ENCODE data around the gene ZFPM1.

Gene ZFPM1

GRCh38 chr16:88444826-88445582 lies 8.1 kb upstream of the ZFPM1 start:
- no peak overlapping the region for H3K27ac Mint-ChIP-seq
- H3K36me3 Mint-ChIP-seq (ENCODE audit: low read depth), result no peaks in the 10 kb centered on the region
- no peaks in the 10 kb centered on the region for H3K9me3 Mint-ChIP-seq
- no peak overlapping the region for H3K4me3 Mint-ChIP-seq
- H3K27me3 Mint-ChIP-seq (ENCODE audit: low read depth), result peaks cover 8% of the 10 kb centered on the region
- H3K4me1 Mint-ChIP-seq (ENCODE audit: low read depth), result no peaks in the 10 kb centered on the region
- no peak for DNase-seq (ENCODE audit: low spot score)

GRCh38 chr16:88445583-88445960 lies 7.5 kb upstream of the ZFPM1 start:
- no peaks in the 10 kb centered on the region for H3K9me3 Mint-ChIP-seq
- H3K27ac Mint-ChIP-seq, result no peak overlapping the region
- peaks cover 8% of the 10 kb centered on the region for H3K27me3 Mint-ChIP-seq (ENCODE audit: low read depth)
- H3K36me3 Mint-ChIP-seq (ENCODE audit: low read depth), result no peaks in the 10 kb centered on the region
- H3K4me3 Mint-ChIP-seq, result no peak overlapping the region
- DNase-seq (ENCODE audit: low spot score), result no peak
- no peaks in the 10 kb centered on the region for H3K4me1 Mint-ChIP-seq (ENCODE audit: low read depth)

GRCh38 chr16:88446061-88446460 lies 7.0 kb upstream of the ZFPM1 start:
- Mint-ChIP-seq H3K27me3 (ENCODE audit: low read depth) (peaks cover 8% of the 10 kb centered on the region), H3K27ac (no peak overlapping the region), H3K4me3 (no peak overlapping the region), H3K36me3 (ENCODE audit: low read depth) (no peaks in the 10 kb centered on the region), H3K9me3 (no peaks in the 10 kb centered on the region), H3K4me1 (ENCODE audit: low read depth) (no peaks in the 10 kb centered on the region)
- DNase-seq (ENCODE audit: low spot score), result no peak

DNA sequence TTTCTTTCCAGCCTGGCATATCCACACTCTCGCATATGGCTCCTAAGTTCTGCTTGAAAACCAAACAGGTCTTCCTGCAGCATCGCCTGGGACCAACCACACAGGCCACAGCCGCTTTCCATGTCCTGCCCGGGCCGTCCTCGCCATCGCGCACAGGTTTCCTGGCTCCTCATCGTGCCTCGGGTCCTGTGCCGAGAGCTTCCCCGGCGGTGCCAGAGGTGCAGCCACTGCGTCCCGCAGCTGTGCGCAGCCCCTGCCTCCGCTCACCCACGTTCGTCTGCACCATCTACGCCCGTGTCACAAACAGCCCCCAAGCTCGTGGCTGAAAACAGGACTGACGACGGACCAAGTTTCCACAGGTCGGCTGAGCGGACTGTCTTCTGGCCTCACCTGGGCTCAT lies 6.3 kb upstream of the ZFPM1 start:
- Mint-ChIP-seq H3K27me3 (ENCODE audit: low read depth) (peaks cover 12% of the 10 kb centered on the region), H3K9me3 (no peaks in the 10 kb centered on the region), H3K27ac (no peak overlapping the region), H3K4me1 (ENCODE audit: low read depth) (no peaks in the 10 kb centered on the region), H3K36me3 (ENCODE audit: low read depth) (no peaks in the 10 kb centered on the region), H3K4me3 (no peak overlapping the region)
- DNase-seq (ENCODE audit: low spot score), result no peak

DNA sequence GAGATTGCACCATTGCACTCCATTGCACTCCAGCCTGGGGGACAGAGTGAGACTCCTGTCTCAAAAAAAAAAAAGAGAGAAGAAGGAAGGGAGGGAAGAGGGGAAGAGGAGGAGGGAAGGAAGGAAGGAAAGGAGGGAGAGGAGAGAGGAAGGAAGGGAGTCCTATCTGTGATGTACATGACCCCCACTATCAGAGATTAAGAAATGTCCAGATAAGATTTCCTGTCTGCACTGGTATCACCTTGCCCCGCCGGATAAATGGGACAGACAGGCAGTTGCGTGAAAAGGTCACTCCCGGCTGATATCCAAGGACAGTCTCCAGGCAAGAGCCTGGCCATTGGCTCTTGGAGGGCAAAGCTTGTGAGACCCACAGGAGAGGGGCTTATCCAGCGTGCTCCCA lies 5.2 kb upstream of the ZFPM1 start:
- Mint-ChIP-seq H3K4me1 (ENCODE audit: low read depth) (peaks cover 5% of the 10 kb centered on the region), H3K4me3 (no peak overlapping the region), H3K27me3 (ENCODE audit: low read depth) (peaks cover 12% of the 10 kb centered on the region), H3K9me3 (no peaks in the 10 kb centered on the region), H3K27ac (no peak overlapping the region), H3K36me3 (ENCODE audit: low read depth) (no peaks in the 10 kb centered on the region)
- DNase-seq (ENCODE audit: low spot score), result no peak

DNA sequence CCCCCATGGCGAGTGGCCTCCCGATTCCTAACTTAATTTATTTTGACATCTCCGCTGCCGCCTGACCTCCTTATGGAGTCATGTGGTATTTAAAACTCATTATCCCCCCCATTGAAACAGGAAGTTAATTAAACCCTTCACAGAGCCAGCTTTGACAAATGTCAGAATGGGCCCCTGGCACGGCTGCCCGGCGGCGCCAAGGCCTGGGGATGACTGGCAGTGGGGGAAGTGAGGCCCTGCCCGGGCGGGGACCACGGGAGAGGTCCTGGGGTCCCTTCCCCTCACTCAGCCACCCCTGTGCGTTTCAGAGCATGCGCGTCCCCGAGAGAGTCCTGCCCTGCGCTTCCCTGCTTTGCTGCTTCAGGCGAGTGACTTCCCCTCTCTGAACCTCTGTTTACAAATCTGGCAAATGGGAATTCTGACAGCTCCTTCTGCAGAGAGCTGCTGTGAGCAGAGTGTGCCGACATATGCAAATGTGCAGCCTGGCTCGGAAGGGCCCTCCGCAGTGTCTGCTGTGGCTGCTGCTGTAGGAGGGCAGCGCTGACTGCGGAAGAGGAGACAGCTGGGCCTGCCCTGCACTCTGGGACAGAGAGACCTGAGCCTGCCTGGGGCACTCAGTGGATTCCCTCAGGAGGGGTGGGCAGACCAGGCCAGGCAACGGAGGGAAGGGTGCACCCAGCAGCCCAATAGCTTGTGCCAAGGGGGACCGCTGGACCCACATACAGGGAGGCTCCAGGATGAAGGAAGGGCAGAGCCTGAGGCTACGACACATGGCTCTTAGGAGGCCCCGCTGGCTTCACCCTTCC lies 4.4 kb upstream of the ZFPM1 start:
- Mint-ChIP-seq H3K27me3 (ENCODE audit: low read depth) (peaks cover 12% of the 10 kb centered on the region), H3K27ac (no peak overlapping the region), H3K9me3 (no peaks in the 10 kb centered on the region), H3K4me1 (ENCODE audit: low read depth) (peaks cover 5% of the 10 kb centered on the region), H3K4me3 (no peak overlapping the region), H3K36me3 (ENCODE audit: low read depth) (no peaks in the 10 kb centered on the region)
- no peak for DNase-seq (ENCODE audit: low spot score)

- H3K27me3 Mint-ChIP-seq (ENCODE audit: low read depth), result peaks cover 12% of the 10 kb centered on the region
- H3K27ac Mint-ChIP-seq, result no peak overlapping the region
- no peaks in the 10 kb centered on the region for H3K36me3 Mint-ChIP-seq (ENCODE audit: low read depth)
- H3K9me3 Mint-ChIP-seq, result no peaks in the 10 kb centered on the region
- H3K4me1 Mint-ChIP-seq (ENCODE audit: low read depth), result peaks cover 5% of the 10 kb centered on the region
- no peak for DNase-seq (ENCODE audit: low spot score)
- H3K4me3 Mint-ChIP-seq, result no peak overlapping the region
Measured at GRCh38 chr16:88449267-88449561, 3.9 kb upstream of the ZFPM1 start.

- Mint-ChIP-seq H3K4me3 (peak overlapping the region; percentile 81), H3K4me1 (ENCODE audit: low read depth) (peaks cover 11% of the 10 kb centered on the region), H3K27me3 (ENCODE audit: low read depth) (peaks cover 12% of the 10 kb centered on the region), H3K27ac (peak overlapping the region; percentile 83), H3K9me3 (no peaks in the 10 kb centered on the region), H3K36me3 (ENCODE audit: low read depth) (no peaks in the 10 kb centered on the region)
- DNase-seq (ENCODE audit: low spot score), result no peak
Measured at GRCh38 chr16:88451586-88452481, 1.2 kb upstream of the ZFPM1 start.

DNA sequence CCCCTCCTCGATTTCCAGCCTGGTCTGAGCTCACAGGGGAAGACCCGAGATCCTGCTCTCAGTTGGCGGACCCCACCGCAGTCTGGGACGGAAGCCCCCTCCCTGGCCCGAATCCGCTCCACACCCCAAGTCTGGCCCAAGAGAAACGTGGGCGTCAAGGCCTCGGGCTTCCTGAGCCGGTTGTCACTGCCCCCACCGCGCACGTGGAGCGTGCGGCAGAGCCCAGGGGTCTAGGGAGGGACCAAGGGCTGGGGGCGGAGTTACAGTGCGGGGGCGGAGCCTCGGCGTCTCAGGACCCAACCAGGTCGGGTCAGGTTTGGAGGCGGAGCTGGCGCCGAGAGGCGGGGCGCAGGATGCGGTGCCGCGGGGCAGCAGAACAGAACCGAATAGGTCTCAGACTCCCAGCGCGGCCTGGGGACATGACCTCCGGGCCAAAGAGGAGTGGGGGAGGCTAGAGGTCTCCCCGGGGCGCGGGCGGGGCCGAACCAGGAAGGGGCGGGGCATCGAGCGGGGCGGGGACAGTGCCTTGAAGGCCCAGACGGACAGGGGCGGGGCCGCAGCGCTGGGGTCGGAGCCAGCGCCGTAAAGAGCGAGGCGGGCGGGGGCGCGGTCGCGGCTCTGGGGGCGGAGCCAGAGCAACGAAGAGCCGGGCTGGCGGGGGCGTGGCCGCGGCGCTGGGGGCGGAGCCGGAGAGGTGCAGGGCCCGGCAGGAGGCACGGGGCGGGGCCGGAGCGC lies 431 bp upstream of the ZFPM1 start:
- peak; percentile 97 for DNase-seq (ENCODE audit: low spot score)
- Mint-ChIP-seq H3K27me3 (ENCODE audit: low read depth) (peaks cover 8% of the 10 kb centered on the region), H3K9me3 (no peaks in the 10 kb centered on the region), H3K4me1 (ENCODE audit: low read depth) (peaks cover 11% of the 10 kb centered on the region), H3K4me3 (peak overlapping the region; percentile 81), H3K27ac (peak overlapping the region; percentile 83), H3K36me3 (ENCODE audit: low read depth) (no peaks in the 10 kb centered on the region)

DNA sequence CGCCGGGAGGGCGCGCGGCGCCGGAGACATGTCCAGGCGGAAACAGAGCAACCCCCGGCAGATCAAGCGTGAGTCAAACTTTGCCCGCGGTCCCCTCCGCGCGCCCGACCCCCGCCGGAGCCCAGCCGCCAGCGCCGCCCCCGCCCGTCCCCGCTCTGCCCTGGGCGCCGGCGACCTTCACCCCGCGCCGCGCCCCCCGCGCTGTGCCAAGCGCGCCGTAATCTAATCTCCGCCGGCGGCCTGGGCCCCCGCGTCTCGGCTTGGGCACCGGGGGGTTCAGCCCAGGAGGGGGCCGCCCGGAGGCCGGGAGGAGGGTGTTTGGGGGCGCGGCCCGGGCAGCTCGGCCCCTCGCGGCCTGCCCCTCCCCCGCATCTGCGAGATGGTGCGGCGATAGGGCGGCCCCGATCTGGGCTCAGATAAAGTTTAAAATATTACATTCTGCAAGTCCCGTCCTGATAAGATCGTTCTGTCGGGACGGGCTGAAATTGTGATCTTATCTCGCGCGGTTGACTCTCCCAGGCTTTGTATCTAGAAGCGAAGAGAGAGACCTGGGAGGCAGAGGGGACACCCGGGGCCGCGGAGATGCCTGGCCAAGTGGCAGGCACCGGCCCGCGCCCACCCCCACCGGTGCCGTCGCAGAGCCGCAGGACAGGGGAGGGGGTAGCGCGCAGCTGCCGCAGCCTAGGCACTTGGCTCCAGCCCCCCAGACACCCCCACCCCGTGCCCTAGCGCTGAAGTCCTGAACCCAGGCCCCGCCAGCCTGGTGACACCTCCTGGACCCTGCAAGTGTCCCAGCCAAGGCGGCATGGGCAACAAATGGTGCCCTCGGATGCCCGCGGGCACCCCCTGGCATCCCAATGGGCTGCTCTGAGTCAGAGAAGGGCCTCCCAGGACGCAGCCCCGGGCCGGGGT lies 787 bp downstream of the ZFPM1 start:
- Mint-ChIP-seq H3K36me3 (ENCODE audit: low read depth) (no peaks in the 10 kb centered on the region), H3K9me3 (no peaks in the 10 kb centered on the region), H3K27me3 (ENCODE audit: low read depth) (peaks cover 4% of the 10 kb centered on the region), H3K27ac (peak overlapping the region; percentile 87), H3K4me3 (peak overlapping the region; percentile 92), H3K4me1 (ENCODE audit: low read depth) (peaks cover 11% of the 10 kb centered on the region)
- DNase-seq (ENCODE audit: low spot score), result peak; percentile 44

DNA sequence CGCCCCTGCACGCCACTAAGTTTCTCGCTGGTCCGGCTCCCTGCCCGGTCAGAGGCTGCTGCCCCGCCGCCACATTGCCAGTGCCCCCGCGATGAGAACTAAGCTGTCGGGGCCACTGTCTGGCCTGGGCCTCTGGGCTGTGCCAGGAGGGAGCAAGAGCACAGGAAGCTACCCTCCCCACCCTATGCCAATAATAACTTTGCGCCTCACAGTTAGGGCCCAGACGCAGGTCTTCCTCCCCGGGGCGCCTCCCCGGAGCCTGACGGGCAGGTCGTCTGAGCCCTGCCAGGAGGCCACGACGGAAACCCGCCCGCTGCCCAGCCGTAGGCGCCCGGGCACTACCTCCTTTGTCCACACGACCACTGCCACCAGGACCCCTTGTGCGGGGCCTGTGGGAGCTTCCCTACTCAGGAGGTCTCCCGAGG lies 1.5 kb downstream of the ZFPM1 start:
- peak overlapping the region; percentile 87 for H3K27ac Mint-ChIP-seq
- no peaks in the 10 kb centered on the region for H3K9me3 Mint-ChIP-seq
- H3K4me1 Mint-ChIP-seq (ENCODE audit: low read depth), result peaks cover 11% of the 10 kb centered on the region
- no peak for DNase-seq (ENCODE audit: low spot score)
- peaks cover 4% of the 10 kb centered on the region for H3K27me3 Mint-ChIP-seq (ENCODE audit: low read depth)
- H3K36me3 Mint-ChIP-seq (ENCODE audit: low read depth), result no peaks in the 10 kb centered on the region
- H3K4me3 Mint-ChIP-seq, result peak overlapping the region; percentile 92

GRCh38 chr16:88455610-88456355 lies 2.7 kb downstream of the ZFPM1 start:
- Mint-ChIP-seq H3K4me3 (peak overlapping the region; percentile 66), H3K27ac (no peak overlapping the region), H3K36me3 (ENCODE audit: low read depth) (no peaks in the 10 kb centered on the region), H3K27me3 (ENCODE audit: low read depth) (peaks cover 4% of the 10 kb centered on the region), H3K4me1 (ENCODE audit: low read depth) (peaks cover 14% of the 10 kb centered on the region), H3K9me3 (no peaks in the 10 kb centered on the region)
- DNase-seq (ENCODE audit: low spot score), result peak; percentile 85

All from T-helper 2 cell treated with Interferon-gamma antibody and Interleukin-4, amounts not matched to agents 5 μg/mL and 100 μg/mL, for 36 hours (primary cell).